ENCODE measurements around the gene MSL3B.

Gene MSL3B

DNA sequence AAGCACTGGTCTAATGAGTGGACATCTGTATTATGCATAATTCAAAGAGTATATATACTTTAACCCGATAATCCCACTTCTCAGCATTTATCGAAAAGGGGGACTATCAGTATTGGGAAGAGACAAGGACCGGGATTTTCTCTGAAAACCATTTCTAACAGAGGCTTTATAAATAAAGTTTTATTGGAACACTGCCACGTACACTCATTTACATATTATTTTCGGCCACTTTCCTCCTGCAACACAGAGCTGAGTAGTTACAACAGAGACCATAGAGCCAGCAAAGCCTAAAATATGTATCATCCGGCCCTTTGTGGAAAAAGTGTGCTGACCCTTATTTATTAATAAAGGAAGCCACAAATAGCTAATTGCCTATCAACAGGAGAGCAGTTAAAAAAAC, 17.0 kb downstream of the MSL3B start:
- no peak for DNase-seq

DNA sequence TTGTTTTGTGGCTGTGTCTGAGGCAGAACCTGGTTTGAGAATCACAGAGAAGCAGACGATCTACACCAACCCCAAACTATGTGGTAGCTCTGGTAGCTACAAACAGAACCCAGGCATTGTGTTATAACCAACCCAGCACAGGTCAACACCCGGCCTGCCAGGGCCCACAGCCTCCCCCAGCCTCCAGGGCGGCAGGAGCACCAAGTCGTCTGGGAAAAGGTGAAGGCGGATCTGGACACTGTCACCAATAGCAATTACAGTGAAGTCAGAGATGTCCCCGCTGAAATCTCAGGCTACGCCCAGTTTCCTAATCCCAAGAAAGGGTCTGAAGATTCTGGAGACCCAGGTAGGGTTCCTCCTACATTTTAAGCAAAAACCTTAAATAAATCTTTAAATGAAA, 17.4 kb downstream of the MSL3B start:
- no peak for DNase-seq

DNA sequence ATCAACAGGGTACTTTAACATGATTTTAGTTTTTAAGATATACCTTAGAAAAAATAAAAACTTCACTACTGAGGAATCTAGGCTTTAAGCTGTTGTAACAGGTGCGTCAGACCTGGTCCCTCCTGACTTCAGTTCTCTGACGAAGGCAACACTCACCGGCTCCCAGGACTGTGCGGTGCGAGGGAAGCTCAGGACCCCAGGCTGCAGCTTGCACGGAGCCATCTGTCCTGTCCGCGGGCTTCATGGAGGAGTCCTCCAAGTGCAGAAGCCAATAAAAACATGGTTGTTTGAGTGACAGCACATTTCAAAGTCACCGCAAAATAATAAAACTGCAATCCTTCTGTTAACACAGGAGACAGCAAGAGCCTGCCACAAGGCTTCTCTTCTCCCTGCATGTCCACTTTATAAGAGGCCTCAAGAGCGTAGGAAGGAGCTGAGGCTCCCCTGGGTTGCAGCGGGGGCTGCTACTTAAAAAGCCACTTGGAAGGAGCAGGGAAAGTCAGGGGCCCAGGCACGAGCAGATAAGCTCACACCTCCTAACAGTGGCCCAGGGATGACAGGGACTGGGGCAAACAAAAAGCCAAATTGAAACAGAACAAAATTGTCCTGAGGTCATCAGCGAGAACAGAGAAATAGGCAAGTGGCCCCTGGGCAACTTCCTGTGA, 18.4 kb downstream of the MSL3B start:
- no peak for DNase-seq

DNA sequence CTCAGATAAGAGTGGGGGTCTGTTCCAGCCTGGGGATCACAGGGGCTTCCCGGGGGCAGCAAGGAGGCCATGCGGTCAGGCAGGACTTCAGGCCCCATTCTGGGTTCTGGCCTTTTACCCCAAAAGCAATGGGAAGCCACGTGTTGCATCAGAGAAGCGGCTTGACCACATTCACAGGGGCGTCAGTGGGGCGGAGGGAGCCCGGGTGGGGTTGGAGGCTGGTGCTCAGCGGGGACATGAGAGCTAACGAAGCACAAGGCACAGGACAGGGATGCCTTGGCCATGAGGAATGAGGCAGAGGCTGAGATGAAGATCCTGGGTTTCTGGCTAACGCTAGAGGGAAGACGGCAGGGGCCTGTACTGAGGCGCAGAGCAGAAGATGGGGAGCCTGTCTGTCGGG, 19.9 kb downstream of the MSL3B start:
- DNase-seq, result no peak

DNA sequence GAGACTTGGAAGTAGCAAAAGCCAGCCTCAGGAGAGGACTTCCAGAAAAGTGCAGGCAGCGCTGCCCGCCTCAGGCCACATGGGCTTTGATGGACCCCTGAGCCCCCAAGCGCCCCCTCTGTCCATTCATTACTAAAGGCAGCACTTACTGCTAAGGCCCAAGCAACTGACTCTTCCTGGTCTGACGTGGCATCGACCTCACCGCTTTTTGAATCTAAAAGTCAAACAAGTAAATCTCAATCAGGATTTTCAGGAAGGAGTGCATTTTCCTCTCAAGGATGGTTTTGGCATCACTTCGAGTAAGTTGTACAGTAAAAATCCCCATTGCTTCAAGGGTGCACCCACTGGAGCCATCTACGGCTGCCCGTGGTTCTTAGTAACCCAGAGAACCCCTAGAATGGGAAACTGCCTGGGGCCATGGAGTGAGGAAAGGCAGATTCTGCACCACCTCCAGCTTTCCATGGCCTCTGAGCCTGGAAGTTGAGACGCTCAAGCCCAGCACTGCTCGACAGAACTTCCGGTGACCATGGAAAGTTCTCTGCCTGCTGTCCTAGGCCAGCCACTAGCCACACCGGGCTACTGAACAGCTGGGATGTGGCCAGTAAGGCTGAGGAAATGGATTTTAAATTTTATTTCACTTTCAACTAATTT, 20.8 kb downstream of the MSL3B start:
- no peak for DNase-seq

DNA sequence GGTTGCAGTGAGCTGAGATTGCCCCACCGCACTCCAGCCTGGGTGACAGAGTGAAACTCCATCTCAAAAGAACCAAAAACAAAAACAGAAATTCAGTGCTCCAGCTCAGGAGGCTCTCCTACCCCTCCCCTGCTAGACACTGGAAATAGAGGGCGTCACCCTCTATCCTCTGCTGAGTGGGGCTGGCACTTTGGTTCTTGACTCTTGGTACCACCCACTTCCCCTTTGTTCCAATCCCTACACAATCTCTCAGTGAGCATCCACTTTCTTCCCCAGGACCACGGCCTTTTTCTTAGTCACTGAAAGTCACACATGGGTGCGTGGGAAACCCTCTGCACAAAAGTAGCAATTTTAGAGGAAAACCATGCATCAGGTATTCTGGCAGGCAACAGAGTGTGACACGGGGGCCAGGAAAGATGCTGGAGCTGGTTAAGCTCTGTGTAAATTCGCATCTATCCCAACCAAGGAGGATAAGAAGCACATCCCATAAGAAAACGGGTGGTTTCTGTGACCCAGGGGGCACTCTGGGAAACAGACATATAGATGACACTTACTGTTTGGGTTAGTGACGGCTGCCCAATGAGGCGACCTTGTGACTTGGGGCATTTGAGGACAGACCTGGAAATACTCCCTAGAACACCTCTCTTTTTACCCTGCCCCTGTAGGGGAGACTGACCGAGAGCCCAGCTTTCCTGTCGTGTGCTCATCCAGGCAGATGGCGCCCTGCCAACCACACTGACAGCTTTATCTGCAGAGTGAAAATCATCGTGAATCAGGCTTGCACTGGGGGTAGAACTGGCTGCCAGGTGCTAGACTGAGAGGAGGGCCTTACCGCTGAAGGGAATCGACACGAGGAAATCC, 21.6 kb downstream of the MSL3B start:
- DNase-seq, result no peak

DNA sequence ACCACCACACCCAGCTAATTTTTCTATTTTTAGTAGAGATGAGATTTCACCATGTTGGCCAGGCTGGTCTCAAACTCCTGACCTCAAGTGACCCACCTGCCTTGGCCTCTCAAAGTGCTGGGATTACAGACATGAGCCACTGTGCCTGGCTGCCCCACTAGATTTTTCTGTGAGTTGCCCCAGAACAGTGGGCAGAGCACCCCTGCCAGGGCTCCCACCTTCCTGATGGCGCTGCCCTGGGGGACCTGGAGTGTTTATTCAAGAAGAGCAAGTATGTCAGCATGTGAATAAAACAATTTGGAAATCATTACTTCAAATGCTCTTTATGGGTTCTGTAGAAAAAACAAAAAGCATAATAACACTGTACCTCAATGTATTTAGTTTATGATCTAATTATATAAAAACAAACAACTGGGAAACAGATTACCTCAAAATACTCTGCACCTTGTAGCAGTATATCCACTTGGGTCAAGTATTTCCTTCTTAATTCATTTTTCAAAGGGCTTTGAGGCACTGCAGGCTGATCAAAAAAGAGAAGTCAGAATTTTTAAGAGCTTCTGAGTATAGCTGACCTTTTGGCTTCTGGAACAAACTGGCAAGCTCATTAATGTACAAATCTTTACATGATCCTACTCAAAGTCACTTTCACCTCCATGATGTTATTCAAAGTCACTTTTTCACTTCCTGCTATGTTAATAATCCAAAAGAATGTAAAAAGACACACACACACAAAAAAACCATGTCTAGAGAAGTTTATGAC, 22.7 kb downstream of the MSL3B start:
- no peak for DNase-seq

DNA sequence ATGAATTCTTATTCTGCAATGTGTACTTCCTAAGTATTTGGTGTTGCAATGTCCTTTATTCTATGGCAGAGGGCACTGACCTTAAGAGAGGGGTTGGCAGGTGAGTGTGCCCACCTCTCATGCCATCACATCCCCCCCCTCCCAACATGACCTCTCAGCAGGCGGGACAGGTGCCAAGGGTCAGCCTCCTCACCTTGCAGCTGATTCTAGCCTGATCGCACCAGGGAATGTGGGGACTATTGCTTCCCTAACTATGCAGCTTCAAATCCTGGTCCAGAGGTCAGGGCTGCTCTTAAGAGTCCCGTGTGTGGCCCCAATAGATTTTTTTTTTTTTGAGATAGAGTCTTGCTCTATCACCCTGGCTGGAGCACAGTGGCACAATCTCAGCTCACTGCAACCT, 23.4 kb downstream of the MSL3B start:
- no peak for DNase-seq

DNA sequence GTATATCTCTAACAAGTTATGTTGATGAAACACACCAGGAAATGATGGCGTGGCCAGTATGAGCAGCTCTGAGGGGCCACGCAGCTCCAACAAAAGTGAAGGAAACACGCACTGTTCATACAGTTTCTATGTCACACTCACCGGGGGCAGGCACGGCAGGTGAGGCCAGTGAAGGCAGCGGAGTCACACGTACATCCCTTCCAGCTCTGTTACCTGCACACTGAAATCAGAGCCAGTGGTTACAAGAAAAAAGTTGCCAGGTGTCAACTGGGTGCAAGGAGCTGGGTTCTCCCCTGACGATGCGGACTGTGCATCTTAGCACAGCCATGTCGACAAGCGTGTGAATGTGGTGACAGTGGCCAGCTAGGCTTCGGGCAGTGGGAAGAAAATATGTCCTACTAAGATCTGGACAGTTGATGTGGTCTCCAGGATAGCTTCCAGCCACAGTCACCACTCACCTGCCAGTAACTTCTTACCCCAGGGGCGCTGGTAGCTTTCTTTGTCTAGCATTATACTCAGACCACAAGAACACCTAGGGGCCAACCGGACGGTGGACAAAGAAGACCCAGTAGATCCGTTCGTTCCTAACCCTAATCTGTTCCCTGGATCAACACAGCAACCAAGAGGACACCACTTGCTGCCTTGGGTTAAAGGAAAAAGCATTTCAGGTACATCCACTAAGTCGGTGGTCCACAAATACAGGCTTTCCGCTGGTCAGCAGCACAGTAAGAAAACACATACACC, 23.9 kb downstream of the MSL3B start:
- DNase-seq, result no peak

DNA sequence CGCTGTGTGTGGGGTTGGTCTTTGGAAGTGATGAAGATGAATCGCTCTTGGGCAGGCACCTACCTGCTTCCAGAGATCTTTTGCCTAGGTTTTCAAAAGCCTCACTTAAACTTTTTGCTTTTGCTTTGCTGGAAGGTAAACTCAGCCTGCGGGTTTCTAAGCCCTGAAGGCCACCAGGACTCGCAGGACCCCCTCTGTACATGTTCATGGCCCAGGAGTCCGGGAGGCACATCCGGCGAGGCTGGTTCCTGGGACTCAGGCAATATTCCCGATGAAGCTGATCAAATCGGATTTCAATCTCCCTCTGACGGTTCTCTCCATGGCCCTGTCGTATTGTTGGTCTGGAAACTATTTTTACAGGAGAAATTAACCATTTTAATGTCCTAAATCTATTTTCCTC, 27.0 kb downstream of the MSL3B start:
- DNase-seq, result no peak

DNA sequence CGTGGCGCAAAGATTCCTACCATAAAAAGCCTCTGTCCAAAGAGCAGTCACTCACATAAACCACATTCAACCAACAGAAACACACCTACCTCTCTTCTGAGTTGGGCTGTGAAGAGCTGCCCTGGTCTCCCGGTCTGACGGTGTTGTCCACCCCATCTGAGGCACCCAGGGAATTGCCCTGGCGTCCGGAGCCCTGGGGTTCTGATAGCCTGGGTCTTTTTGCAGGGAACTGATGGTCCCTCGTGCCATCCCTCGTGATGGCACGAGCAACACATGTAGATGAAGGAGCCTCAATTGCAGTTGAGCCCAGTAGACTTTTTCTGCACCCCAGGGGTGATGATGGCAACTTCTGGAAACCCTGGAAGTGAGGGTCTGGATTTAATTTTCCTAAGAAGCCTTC, 27.7 kb downstream of the MSL3B start:
- no peak for DNase-seq

DNA sequence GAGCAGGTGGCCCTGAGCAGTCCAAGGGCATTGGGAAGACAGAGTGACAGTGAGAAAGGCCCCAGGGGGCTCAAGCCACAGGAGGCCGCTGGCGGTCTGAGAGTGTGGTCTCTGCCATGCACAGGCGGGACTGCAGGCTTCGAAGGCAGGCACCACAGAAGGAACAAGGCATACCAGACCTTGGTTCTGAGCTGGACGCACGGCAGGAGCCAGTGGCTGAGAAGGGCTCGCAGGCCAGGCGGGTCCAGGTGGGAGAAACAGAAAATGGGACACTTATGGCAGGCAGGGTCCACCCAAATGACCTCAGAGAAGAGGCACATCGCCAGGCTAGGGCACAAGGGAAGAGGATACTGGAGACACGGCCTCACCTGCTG, 28.8 kb downstream of the MSL3B start:
- DNase-seq, result no peak

DNA sequence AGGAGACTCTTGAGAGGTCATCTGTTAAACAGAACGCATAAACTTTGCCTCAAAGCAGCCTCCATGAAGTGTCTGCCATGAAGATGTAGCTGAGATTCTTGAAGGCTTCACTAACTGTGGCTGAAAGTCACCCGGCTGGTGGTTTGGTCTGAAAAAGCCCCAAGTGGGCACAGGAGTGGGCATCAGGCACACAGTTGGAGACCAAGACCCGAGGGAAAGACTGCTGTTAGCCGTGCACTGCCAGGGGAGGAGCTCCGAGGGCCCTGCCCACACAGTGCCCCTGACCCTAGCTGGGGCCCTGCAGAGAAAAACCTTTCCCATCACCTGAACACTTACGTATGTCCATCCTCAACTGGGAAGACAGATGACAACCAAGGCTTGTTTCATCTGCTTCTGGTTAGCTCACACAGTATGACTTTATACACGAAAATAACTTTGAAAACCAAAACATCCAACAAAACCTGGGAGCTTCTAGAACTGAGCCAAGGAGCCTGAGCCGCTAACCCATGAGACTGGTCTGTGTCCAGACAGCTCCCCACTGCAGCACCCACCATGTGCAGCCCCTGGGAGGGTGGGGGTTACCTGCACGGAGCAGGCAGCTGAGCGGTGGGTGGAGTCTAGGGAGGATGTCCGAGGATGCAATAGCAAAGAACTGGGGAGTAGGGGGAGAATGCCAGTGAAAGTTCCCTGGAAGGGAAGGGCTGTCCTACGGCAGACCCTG, 29.3 kb downstream of the MSL3B start:
- DNase-seq, result no peak

DNA sequence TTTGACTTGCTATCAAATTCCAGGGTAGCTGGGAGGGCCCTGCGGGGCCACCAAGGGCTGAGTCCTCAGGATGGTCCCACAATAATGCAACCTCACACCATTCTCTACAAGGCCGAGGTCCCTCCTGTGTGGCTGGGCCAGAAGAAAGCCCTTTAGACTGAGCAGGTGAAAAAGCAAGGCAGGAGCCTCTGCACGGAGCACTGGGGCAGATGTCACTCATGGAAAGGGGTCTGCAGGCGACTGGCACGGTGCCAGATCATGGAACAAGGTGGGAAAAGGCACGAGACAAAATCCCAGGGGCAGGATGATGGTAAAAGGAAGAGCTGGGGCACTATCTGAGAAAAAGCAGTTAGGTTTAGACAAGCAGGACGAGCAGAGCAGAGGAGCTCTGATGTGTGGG, 29.9 kb downstream of the MSL3B start:
- no peak for DNase-seq

DNA sequence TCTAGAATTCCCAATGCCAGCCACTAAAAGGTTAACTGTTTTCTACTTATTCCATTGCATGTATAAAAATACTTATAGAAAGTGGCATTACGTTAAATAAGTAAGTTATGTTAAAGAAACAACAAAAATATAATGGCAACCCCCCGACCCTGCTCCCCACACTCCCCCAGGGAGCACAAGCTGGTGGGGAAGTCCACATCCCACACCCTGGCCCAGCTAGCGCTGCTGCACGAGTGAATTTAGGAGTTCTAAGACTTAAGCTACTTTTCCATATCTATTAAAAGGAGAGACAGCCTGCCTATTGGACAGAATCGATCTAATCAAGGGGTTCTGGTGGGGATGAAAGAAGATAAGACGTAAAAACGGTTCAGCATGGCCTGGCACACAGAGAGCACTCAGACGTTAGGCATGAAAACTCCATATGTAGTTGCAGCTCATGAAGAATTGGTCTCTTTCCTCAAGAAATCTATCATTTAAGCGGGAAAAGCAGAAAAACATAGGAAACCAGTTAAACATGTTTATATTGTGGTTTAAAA, 30.4 kb downstream of the MSL3B start:
- no peak for DNase-seq

DNA sequence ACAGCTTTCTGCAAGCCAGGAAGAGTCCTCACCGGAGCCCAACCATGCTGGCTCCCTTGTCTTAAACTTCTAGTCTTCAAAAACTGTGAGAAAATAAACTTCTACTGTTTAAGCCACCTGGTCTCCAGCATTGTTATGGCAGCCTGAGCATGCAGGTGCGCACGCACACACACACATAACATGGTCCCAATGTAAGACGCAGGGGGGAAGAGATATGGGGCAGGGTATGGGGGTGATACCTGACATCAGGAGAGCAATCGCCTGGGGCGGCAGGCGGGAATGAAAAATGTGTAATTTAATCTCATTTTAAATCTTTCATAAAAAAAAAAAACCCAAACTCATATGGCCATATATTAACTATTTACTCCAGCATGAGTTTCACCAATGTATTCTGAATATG, 31.8 kb downstream of the MSL3B start:
- no peak for DNase-seq

DNA sequence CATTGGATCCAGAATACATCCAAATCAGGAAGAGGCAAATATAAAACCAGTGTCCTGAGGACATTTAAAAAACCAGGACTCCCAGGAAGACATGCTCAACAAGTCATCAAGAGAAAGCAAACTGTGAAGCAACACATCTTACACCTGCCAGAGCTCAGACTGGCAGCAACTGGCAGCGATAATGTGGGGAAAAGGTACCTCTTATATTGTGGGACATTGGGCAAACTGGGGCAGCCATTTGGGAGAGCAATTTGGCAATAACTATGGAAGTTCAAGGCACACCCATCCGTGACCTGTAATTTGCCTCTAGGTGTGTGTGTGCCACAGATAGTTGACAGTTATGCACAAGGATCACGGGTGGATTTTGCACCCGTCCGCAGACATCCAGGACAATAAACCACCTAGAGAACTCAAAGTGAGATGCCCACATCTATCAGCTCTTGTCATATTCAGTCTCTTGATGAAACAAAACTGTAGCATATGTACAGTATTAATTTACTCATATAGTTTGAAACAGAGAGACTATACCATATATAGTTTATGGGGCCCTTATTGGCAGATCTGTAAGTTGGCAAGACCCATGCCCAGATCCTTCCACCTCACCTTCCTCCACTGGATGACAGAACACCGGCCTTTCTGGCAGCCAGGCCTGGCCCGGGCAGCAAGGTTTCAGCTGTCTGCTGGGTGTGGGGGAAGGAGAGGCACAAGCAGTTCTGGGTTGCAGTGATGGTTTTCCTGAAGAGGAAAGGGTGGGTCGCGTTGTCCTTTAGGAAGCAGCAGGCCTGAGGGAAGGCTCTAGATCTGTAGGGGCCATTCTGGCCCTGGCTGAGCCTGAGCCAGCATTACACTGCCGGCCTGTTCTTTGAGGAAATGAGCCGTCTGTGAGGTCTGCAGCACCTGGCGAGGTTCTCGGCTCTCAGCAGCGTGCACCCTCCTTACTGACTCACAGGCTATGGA, 32.7 kb downstream of the MSL3B start:
- DNase-seq, result no peak

DNA sequence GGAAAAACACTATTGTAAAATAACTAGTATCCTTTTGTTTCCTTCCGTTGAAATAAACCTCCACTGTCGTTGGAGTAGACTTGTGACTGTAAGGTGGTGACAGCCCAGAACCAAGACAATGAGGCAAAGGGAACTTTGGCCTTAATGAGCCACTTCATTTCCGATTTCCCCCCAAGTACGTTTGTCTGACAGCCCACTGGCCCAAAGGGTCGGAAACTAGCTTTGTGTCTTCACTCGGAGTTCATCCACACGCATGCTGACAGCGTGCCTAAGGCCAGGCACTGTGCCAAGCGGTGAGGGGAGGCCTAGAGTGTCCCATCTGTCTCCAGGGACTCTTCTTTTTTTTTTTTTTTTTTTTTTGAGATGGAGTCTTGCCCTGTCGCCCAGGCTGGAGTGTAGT, 34.8 kb downstream of the MSL3B start:
- DNase-seq, result no peak

DNA sequence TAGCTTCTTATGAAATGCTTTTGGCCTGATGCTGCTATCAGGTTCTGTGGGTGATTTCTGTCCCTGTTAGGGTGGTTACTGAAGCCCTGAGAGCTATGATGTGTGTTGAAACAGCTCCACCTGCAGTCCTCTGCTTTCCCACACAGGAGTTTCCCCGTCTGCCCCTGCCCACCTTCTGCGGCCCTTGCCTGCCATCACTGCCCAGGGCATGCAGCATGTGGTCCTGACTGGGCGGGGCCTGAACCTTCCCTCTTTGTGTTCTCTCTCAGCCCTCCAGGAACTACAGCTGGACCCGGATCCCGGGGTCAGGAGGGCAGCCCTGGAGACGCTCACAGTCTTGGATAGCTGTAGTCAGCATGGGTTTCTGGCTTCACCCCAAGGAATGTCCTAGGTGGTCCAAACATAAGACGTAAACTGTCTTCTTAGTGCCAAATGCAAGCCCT, 35.3 kb downstream of the MSL3B start:
- DNase-seq, result no peak

DNA sequence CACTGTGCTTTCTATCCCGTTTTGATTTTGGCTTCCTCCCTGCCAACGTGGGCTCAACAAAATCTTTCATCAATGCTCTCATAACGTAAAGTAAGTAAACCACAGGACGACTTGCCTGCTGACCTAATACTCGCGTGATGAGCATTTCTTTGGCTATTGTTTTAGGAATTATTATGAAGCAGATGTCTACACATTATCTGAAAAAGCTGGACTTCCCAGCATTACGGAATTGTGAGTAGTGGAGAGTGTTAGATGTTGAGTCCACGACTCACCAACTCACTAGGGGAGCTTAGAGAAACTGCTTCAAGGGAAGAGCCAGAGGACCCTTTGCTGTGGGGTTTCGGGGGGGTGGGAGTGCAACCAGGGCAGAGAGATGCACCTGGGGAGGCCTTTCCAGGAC, 35.8 kb downstream of the MSL3B start:
- DNase-seq, result no peak
